ENCODE results near the gene POLR2A. TPM values are rescaled to one million over a fixed set of nuclear protein-coding genes. Genes with fewer than 3 reads are reported as not detected.

POLR2A gene
- total RNA-seq: 100 to 1,000 TPM; 195 to 198 TPM

GRCh38 chr17:7484067-7484918, at the start of gene POLR2A:
POLR2A (plus strand) TSS chr17:7484366.
- POLR2A ChIA-PET: interaction anchor here (0.6 to 2.0 kb wide), 11 partner anchors 29 to 221 kb away, joined by 3 to 10 read pairs (median 3); partner anchors contain the start of genes MPDU1, PLSCR3, TMEM102 and TMEM256
- CTCF ChIA-PET: interaction anchor here (1.2 to 2.0 kb wide), 4 partner anchors 10 to 76 kb away, joined by 4 to 10 read pairs (median 7); partner anchors contain the start of gene TMEM102

DNA sequence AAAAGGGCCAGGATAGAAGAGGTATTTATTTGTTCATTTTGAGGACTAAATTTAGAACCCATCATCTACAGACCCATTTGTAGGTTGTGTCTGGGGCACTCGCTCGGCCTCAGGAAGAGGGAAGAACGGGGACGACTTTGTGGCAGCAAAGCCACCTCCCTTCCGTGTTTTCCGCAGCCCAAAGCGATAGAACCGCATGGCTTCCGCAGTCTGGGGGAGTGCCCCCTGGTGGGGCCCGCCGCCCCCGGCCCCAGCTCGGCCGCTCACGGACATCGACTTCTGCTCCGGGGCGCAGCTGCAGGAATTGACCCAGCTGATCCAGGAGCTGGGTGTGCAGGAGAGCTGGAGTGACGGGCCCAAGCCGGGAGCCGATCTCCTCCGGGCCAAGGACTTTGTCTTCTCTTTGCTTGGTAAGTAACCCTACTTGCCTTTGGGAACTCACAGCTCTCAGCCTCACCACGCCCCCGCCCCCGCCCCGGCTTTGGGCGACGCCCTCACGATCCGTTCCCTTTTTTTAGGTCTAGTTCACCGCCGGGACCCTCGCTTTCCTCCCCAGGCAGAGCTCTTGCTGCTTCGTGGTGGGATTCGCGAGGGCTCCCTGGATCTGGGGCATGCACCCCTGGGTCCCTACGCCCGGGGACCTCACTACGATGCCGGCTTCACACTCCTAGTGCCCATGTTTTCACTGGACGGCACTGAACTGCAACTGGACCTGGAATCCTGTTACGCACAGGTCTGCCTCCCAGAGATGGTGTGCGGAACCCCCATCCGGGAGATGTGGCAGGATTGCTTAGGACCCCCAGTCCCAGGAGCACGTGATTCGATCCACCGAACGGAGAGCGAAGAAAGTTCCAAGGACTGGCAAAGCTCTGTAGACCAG, 48.2 kb upstream of the POLR2A start:
- CTCF ChIA-PET: interaction anchor here (1.0 to 4.4 kb wide), 24 partner anchors 10 to 282 kb away, joined by 3 to 34 read pairs (median 5); partner anchors contain the start of genes CHRNB1, DNAH2, MPDU1 and PLSCR3
- POLR2A ChIA-PET: interaction anchor here (1.0 to 2.4 kb wide), 8 partner anchors 32 to 153 kb away, joined by 3 to 10 read pairs (median 4); partner anchors contain the start of genes MPDU1, POLR2A, SOX15 and TMEM256

- ChIA-PET POLR2A (interaction anchor here (0.6 to 2.4 kb wide), 12 partner anchors 18 to 253 kb away, joined by 3 to 11 read pairs (median 4); partner anchors contain the start of genes MPDU1, POLR2A, SOX15 and TMEM256), CTCF (interaction anchor here (0.6 to 4.4 kb wide), 40 partner anchors 9 to 417 kb away, joined by 3 to 34 read pairs (median 4); partner anchors contain the start of genes ACAP1, CHRNB1, DNAH2 and MPDU1)
Observed at GRCh38 chr17:7436556-7437368, 47.4 kb upstream of the POLR2A start.

DNA sequence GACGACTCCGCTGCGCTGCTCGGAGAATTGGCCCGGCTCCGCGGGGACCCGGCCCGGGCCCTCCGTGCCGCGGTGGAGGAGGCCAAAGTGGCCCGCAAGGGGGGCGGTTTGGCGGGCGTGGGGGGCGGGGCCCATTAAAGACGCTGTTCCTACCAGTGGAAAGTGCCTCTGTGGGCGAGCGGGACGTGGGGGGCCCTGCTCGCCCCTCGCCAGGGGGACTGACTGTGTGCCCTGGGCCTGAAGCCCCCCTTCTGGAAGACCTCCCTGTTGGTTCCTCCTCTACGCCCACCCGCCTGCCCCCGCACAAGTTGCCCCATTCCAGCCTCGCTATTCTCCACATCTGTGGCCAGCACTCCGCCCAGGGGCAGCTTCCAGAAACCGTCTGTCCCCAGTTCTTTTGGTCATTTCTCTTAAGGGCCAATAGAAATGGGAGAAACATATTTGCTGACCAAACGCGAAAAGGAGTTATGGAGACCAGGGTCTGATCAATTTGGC, 46.8 kb upstream of the POLR2A start:
- POLR2A ChIA-PET: interaction anchor here (0.6 to 1.2 kb wide), 5 partner anchors 17 to 252 kb away, joined by 3 to 11 read pairs (median 3); no protein-coding TSS in a partner anchor
- CTCF ChIA-PET: interaction anchor here (0.6 to 4.4 kb wide), 34 partner anchors 10 to 280 kb away, joined by 3 to 34 read pairs (median 4); partner anchors contain the start of genes ACAP1, DNAH2, MPDU1 and SENP3

- ChIA-PET CTCF (interaction anchor here (0.7 to 2.3 kb wide), 5 partner anchors 38 to 123 kb away, joined by 3 to 11 read pairs (median 6); no protein-coding TSS in a partner anchor), POLR2A (interaction anchor here (0.8 kb wide), 1 partner anchor 35 kb away, joined by 3 read pairs; no protein-coding TSS in a partner anchor)
Observed at GRCh38 chr17:7437950-7438614, 46.1 kb upstream of the POLR2A start.

- ChIA-PET CTCF (interaction anchor here (1.2 to 1.3 kb wide), 2 partner anchors 82 to 122 kb away, joined by 3 to 6 read pairs; no protein-coding TSS in a partner anchor), POLR2A (interaction anchor here (0.8 kb wide), 1 partner anchor 36 kb away, joined by 3 read pairs; no protein-coding TSS in a partner anchor)
Observed at GRCh38 chr17:7438656-7439460, 45.3 kb upstream of the POLR2A start.

DNA sequence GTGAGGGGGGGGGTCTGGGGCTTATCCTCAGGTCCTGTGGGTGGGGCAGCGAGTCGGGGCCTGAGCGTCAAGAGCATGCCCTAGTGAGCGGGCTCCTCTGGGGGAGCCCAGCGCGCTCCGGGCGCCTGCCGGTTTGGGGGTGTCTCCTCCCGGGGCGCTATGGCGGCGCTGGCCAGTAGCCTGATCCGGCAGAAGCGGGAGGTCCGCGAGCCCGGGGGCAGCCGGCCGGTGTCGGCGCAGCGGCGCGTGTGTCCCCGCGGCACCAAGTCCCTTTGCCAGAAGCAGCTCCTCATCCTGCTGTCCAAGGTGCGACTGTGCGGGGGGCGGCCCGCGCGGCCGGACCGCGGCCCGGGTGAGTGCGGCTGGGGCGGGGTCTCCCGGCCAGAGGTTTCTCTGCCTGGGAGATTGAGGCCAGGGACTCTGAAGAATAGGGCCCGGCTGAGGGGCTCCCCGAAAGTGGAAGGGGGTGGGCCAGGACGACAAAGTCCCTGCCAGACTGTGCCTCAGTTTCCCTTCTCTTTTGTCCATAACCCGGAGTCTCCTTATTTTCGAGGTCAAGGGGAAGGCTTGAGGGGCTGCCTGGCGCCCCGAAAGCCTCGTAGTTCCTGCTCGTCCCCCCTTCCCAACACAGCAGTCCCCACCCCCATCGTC, 44.6 kb upstream of the POLR2A start, which contains the start of gene FGF11:
FGF11 (plus strand) TSS at position 51 of the 651 bp plus-strand sequence; CDS start at position 160, 109 bp downstream.
- POLR2A ChIA-PET: no interaction called here
- CTCF ChIA-PET: interaction anchor here (1.7 to 2.6 kb wide), 2 partner anchors 83 to 85 kb away, joined by 5 to 11 read pairs; partner anchors contain the start of gene TMEM95

DNA sequence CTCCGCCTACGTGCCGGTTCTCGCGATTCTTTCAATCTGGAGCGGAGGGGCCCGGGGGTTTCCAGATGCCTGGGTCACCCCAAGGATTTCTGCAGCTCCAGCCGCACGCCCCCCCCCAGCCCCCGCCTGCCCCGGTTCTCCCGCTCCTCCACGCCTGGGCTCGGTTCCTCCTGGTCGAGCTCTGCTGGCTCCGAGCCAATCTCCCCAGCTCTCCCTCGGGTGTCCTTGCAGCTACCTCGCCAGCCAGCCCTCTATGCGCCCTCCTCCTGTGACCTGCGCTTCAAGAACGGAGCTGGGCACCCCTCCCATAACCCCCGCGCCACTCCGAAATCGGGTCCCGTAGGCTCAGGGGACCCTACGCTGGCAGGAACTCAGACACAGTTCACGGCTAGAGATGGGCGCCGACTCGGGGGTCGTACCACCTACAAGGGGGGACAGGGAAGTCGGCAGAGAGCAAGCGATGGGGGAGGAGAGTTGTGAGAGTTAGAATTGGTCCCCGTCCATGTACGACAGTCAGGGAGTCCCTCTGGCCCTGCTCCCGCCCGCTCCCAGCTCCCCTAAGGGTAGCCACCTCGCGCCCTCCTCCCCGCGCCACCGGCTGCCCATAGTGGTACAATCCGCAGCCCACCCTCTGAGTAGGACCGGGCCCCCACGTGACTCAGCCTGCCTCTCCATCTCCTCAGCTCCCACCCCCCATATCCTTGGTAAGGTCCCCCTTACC, 43.9 kb upstream of the POLR2A start:
- POLR2A ChIA-PET: interaction anchor here (0.9 kb wide), 1 partner anchor 15 kb away, joined by 3 read pairs; no protein-coding TSS in a partner anchor

DNA sequence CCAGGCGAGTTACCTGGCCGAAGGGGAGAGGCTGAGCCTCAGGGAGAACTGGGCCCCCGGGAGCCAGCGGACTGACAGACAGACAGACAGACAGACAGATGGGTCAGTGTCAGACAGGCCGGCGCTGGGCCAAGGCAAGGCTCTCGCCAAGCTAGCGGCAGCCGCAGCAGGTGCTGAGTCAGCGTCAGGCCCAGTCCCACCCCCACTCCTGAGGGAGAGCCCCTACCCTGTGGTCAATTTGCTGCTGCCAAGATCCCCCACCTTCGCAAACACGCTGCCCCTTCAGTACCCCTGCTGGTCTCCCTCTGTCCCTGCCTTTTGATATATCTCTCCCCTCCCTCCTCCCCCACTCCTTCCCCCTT, 43.4 kb upstream of the POLR2A start:
- POLR2A ChIA-PET: interaction anchor here (0.6 to 0.9 kb wide), 5 partner anchors 14 to 80 kb away, joined by 3 to 6 read pairs (median 4); no protein-coding TSS in a partner anchor
- CTCF ChIA-PET: interaction anchor here (0.6 to 2.6 kb wide), 8 partner anchors 13 to 161 kb away, joined by 3 to 11 read pairs (median 3); partner anchors contain the start of gene TMEM95

More for the DNA sequence above, 43.9 kb upstream of the POLR2A start:
- CTCF ChIA-PET: interaction anchor here (0.6 to 2.6 kb wide), 5 partner anchors 13 to 86 kb away, joined by 3 to 11 read pairs (median 3); partner anchors contain the start of gene TMEM95

DNA sequence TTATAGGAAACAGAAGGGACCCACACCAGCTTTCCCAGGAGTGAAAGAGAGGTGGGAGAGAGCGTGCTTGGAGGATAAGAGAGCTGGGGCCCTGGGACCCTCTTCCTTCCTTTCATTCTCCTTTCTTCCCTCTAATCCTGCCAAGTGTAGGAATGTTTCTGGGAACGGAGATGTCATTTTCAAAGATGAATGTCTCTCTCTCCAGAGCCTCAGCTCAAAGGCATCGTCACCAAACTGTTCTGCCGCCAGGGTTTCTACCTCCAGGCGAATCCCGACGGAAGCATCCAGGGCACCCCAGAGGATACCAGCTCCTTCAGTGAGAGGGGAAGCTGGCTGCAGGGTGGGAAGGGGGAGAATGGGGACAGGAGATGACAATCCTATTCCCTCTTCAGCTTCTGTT, 42.9 kb upstream of the POLR2A start:
- ChIA-PET POLR2A (interaction anchor here (0.6 to 0.9 kb wide), 5 partner anchors 14 to 80 kb away, joined by 3 to 6 read pairs (median 4); no protein-coding TSS in a partner anchor), CTCF (interaction anchor here (0.6 to 2.6 kb wide), 7 partner anchors 12 to 161 kb away, joined by 3 to 11 read pairs (median 3); partner anchors contain the start of gene TMEM95)

GRCh38 chr17:7442142-7442541, 42.0 kb upstream of the POLR2A start:
- CTCF ChIA-PET: interaction anchor here (1.1 to 2.6 kb wide), 2 partner anchors 12 to 86 kb away, joined by 3 to 11 read pairs; no protein-coding TSS in a partner anchor

GRCh38 chr17:7443499-7444485, 40.4 kb upstream of the POLR2A start:
- CTCF ChIA-PET: interaction anchor here (0.6 to 1.6 kb wide), 3 partner anchors 40 to 117 kb away, joined by 3 read pairs; partner anchors contain the start of gene TMEM256
- POLR2A ChIA-PET: interaction anchor here (0.5 to 1.0 kb wide), 2 partner anchors 11 to 139 kb away, joined by 4 to 10 read pairs; no protein-coding TSS in a partner anchor

More at GRCh38 chr17:7442142-7442541, 42.0 kb upstream of the POLR2A start:
- POLR2A ChIA-PET: no interaction called here
